Activated T-helper 1 cell treated with anti-CD3 and anti-CD28 coated beads, Interleukin-2, amount 50 U/mL, for 16 hours (primary cell): ENCODE data around the gene MAGIX.
"Not testable (repeated sequence)": the region's sequence is repeated elsewhere in the genome, so short reads cannot be mapped to it uniquely, and the experiment has no call there.

ENCODE experiments used
- DNase-seq, 2 donors: peaks; one replicate each; pipeline ENCODE4 v3.0.0-alpha.2; 2020; ENCODE audit warnings: low read depth in 1 of 2, low spot score in 1 of 2

The MAGIX gene

DNA sequence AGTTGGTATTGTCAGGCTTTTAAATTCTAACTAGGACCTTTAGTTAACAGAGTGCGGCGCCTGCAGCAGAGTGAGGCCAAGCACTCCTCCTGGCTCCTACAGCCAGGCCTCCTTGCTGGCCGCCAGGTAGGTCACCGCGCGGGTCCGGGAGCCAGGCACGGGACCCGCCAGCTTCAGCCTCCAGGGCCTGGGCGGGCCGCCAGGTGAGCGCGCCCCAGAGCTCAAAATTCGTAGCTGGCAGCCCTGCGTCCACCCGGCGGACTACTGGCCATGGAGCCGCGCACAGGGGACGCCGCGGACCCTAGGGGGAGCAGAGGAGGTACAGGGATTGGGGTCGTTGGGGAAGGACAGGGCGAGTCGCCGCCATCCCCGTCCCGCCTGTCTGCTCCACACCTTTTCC is at the start of gene MAGIX:
Gene MAGIX (plus strand): TSS at position 139 of the 400 bp plus-strand sequence. CDS start 132 bp downstream, at position 271.
- DNase-seq: no peak

DNA sequence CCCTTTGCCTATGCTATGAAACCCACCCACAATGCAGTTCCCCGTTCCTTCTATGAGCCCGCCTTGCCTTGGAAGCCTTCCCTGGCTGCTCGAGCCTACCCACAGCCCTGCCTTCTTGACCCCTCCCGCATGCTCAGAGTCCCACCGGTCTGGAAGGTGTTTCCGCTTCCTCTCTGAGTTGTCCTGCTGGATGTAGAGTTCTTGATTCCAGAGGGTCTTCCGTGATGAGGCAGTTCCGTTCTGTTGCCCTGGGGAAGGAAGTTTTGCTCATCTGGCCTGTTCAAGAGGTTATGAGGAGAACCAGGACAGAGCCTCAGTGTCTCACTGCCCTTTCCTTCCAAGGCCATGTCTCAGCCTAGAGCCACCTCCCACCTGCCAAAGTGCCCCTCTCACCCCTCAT is 46.5 kb upstream of the MAGIX start:
- DNase-seq: no peak

DNA sequence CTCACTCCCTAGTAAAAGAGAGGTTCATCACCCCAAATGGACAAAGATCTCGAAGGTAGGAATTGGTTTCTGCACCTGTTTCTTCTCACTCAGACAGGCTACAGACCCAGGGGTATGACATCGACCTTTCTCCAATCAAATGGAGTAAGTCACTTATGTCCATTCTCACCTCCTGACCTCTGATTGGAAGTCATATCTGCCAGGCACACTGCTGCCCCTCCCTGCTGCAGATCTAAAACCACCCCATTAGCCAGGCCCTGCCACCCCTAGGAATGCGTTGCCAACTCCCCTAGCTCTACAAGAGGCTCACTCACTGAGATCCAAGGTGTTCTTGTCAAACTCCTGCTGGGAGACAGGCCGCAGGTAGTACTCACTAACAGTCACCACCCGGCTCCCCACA is 45.8 kb upstream of the MAGIX start:
- DNase-seq: no peak

DNA sequence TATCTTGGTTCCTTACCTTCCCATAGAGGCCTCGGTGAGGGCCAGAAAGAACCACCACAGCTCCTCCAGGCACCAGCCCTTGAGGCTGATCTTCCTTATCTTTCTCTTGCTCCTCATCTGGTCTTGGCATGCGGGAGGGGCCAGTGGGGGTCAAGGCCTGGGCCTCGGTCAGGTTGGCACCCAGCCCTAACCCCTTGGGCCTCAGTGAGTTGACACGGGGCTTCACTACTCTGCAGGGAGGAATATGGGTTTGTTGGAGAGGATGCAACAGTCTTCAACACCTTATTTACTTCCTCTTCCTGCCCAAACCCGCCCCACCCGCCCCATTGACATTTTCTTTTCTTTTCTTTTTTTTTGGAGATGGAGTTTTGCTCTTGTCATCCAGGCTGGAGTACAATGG is 45.0 kb upstream of the MAGIX start:
- DNase-seq: no peak

DNA sequence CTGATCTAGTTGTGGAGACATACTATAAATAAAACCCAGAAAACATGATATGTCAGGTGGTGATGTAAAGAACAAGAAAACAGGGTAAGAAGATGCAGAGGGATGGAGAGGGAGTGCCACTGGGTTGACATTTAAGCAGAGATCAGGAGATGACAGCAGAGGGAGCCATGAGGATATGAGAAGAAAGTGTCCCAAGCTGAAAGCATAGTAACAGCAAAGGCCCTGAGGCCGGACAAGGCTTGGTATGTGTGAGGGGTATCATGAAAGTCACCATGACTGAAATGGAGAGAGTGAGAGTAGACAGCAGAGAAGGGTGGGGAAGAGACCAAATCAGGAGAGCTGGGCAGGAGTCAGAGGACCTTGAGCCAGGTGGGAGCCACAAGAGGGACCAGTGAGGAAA is 42.5 kb upstream of the MAGIX start:
- no peak for DNase-seq

DNA sequence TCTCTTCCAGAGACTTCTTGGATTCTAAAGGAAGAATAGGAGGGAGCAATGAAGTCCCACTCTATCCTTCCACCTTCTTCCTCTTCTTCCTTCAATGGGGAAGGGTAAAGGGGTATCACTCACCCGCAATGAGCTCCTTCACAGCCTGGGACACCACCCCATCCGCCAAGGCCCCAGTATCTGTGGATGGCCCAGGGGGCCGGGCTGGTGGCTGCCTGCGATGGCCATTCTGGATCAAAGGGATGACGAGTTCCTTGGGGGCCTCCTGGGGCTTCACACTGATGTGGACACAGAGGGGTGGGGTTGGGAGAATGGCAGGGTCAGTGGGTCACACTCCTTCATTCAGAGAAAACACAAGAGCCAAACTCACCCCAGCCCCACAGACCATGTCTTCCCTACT is 40.1 kb upstream of the MAGIX start:
- no peak for DNase-seq

DNA sequence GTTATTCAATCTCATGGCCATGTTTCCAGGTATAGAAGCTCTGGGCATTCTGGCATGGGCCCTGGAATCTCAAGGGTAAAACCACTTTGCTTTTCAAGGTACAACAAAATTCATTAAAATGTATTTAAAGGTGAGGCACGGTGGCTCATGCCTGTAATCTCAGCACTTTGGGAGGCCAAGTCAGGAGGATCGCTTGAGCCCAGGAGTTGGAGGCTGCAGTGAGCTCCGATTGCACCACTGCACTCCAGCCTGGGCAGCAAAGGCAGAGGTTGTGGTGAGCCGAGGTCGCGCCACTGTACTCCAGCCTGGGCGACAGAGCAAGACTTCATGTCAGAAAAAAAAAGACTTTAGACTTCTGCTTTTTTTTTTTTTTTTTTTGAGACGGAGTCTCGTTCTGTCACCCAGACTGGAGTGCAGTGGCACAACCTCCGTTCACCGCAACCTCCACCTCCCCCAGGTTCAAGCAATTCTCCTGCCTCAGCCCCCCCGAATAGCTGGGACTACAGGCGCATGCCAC is 34.8 kb upstream of the MAGIX start:
- not testable (repeated sequence) for DNase-seq

DNA sequence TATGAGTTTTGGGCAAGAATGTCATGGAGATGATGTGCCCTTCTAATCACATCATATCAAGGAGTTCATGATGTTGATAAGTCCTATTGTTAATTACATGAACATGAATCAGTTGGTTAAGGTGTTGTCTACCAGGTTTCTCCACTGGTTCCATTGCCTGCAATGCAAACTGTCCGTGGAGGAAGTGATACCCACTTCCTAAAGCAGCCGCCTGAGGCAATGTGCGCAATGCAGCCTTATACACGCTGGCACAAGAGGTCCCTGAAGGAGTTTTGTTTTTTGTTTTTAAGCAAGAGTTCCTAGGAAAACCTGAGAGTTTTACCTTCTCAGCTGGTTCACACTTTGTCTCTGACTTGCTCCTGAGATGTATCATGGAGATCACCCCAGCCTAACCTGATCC is 33.1 kb upstream of the MAGIX start:
- DNase-seq: no peak

DNA sequence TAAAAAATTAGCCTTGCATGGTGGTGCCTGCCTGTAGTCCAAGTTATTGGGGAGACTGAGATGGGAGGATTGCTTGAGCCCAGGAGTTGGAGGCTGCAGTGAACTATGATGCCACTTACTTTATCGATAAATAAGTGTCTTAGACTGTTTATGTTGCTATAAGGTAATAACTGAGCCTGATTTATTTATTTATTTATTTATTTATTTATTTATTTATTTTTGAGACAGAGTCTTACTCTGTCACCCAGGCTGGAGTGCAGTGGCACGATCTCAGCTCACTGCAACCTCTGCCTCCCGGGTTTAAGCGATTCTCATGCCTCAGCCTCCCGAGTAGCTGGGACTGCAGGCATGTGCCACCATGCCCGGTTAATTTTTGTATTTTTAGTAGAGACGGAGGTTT is 30.3 kb upstream of the MAGIX start:
- DNase-seq: not testable (repeated sequence)

DNA sequence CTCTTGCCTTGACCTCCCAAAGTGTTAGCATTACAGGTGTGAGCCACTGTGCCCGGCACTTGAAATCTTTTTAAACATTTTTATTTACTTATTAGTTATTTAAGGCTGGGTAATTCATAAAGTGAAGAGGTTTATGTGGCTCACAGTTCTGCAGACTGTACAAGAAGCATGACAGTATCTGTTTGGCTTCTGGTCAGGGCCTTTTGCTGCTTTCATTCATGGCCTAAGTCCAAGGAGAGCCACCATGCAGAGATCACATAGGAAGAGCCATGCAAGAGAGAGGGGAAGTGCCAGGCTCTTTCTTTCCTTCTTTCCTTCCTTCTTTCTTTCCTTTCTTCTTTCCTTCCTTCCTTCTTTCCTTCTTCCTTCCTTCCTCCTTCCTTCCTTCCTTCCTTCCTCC is 28.8 kb upstream of the MAGIX start:
- no peak for DNase-seq

DNA sequence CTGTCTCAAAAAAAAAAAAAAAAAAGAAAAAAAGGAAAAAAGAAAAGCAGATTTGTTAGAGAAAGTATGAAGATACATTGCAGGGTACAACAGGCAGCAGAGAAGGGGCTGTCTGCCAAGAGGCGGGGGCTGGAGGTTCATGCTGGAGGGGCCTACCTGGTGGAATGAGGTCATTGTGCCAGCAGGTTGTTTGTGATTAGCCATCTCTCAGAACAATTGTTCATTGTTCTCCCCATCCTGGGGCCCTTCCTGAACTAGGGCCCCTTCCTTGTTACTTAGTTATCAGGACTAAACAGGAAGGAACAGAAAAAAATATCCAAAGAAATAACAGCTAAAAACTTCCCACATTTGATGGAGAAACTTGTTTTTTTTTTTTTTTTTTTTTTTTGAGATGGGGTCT is 25.1 kb upstream of the MAGIX start:
- DNase-seq: no peak

DNA sequence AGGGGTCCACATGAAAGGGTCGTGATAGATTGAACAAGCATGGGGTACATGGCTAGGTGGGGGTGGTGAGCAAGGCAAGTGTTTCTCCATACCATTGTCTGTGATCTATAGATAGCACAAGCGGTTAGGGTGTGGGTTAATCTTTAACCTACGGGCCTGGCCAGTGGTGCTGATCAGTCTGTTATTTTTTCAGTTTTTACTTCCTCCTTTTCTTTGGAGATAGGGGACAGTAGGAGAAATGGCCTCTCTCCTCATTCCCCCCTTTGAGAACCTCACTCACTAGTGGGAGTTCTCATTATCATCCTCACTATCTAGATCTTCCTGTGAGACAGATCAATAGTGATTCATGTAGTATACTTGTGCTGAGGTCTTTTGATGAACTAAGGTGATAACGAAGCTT is 22.8 kb upstream of the MAGIX start:
- no peak for DNase-seq

DNA sequence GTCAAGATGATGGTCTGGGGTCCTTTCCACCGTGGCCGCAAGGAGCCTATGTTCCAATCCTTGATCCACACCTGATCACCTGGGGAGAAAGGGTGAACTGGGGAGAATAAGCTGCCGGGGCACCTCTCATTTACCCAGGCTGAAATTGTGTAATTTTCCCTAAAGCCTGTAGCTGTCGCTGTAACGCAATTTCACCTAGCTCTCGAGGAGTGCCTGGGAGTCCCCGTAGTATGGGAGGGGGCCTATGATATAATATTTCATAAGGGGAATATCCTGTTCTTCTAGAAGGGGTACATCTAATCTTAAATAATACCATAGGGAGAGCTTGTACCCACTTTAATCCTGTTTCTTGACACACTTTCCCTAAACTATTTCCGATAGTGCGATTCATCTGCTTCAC is 20.3 kb upstream of the MAGIX start:
- not testable (repeated sequence) for DNase-seq

DNA sequence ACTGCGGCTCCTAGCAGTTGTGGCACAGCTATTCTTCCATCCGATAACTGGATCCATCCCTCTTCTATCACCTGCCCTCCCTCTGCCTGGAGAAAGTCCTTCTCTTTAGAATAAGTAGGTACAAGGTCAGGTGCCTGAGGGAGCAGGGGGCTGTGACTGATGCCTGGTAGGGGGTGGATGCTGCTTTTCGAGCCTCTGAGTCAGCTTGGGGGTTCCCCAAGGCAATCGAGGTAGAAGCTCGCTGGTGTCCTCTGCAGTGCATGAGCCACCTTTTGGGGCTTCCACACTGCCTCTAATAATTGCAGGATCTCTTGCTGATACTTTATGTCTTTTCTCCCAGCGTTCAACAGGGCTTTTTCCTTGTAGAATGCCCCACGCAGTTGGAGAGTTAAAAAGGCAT is 19.4 kb upstream of the MAGIX start:
- not testable (repeated sequence) for DNase-seq

DNA sequence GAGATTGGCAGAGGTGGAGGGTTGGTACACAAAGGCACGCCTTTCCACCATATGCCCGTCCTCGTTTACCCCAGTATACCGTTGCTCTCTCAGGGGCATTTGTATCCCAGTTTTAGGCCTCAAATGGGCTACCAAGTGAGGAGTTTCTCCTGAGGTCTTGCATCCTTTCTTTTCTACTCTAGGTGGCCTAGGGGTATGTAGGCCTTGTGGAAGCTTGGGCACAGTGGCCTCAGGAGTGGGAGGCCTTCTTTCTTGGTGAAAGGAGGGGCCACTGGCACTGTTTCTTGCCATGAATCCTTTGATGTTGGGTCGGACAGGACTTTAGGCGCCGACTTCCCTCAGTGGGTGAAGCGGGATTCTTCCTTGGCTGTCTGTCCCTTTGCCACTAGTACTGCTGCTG is 15.3 kb upstream of the MAGIX start:
- no peak for DNase-seq

DNA sequence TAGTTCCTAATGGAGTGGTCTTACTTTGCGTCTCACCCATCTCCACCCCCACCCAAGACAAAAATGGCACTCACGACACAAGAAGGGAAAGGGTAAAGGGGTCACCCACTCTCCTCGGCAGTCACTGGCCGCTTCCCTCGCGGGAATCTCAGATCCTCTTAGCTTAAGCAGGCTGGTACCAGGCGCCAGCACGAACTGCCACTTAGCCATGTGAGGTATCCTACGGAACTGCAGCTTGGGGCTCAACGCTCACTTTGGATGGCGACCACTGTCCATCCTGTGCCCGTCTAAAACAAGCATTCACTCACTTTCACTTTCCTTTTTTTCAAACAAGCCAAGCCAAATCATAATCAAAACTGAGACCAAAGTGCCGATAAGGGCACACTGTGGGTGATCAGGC is 14.6 kb upstream of the MAGIX start:
- DNase-seq: no peak

DNA sequence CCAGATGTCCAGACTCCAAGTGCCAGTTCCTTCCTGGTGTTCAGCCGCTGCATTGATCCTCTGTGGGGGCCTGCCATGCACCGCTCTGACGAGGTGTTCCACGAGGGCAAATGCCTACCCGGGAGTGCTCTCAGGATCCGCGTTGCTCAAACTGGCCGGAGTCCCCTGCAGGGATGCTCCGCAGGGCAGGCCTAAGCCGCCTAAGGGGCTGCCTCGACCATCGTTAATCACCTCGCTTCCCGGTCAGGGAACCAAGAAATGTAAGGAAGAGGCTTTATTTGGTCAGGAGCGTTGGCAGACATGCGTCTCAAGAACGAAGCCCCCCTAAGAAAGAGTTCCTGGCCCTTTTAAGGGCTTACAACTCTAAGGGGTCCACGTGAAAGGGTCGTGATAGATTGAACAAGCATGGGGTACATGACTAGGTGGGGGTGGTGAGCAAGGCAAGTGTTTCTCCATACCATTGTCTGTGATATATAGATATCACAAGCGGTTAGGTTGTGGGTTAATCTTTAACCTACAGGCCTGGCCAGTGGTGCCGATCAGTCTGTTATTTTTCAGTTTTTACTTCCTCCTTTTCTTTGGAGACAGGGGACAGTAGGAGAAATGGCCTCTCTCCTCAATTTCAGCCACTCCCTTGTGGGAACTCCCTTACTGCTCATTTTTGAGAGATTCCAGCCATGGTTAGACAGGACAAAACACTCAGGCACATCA is 14.0 kb upstream of the MAGIX start:
- not testable (repeated sequence) for DNase-seq

DNA sequence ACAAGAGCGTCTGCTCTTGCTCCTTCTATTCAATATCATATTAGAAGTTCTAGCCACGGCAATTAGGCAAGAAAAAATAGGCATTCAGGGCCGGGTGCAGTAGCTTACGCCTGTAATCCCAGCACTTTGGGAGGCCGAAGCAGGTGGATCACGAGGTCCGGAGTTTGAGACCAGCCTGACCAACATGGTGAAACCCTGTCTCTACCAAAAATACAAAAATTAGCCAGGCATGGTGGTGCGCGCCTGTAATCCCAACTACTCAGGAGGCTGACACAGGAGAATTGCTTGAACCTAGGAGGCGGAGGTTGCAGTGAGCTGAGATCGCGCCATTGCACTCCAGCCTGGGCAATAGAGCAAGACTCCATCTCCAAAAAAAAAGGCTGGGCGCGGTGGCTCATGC is 13.3 kb upstream of the MAGIX start:
- not testable (repeated sequence) for DNase-seq

DNA sequence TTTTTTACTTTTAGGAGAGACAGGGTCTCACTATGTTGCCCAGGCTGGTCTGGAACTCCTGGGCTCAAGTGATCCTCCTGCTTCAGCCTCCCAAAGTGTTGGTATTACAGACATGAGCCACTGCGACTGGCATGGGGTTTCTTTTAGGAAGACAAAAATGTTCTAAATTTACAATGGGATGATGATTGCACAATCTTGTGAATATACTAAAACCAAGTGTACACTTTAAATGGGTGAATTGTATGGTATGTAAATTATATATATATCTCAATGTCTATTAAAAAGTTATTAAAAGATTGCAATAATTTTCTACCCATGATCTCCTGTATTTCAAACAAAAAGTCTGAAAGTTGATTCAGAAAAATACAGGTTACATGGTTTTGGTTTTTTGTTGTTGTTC is 9.1 kb upstream of the MAGIX start:
- DNase-seq: no peak

DNA sequence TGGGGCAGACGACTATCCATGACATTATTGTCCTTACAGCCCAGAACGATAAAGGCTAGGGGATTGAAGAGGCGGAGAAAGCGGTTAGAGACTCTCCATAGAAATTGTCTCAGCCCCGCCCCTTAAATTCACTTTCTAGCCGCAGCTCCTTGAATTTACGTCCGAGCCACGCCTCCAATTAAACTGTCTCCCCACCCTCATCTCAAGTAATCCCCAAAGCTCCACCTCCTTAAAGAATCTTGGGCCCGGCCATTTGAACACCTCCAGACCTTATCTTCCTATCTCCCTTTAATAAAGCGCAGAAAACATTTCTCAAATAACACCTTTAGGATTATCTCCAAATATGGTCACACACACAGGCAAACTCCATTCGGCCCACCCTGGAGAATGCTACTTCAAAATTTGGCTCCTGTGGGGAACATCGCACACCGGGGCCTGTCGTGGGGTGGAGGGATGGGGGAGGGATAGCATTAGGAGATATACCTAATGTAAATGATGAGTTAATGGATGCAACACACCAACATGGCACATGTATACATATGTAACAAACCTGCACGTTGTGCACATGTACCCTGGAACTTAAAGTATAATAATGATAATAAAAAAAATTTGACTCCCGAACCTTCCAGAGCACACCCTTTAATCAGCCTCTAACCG is 7.2 kb upstream of the MAGIX start:
- no peak for DNase-seq

DNA sequence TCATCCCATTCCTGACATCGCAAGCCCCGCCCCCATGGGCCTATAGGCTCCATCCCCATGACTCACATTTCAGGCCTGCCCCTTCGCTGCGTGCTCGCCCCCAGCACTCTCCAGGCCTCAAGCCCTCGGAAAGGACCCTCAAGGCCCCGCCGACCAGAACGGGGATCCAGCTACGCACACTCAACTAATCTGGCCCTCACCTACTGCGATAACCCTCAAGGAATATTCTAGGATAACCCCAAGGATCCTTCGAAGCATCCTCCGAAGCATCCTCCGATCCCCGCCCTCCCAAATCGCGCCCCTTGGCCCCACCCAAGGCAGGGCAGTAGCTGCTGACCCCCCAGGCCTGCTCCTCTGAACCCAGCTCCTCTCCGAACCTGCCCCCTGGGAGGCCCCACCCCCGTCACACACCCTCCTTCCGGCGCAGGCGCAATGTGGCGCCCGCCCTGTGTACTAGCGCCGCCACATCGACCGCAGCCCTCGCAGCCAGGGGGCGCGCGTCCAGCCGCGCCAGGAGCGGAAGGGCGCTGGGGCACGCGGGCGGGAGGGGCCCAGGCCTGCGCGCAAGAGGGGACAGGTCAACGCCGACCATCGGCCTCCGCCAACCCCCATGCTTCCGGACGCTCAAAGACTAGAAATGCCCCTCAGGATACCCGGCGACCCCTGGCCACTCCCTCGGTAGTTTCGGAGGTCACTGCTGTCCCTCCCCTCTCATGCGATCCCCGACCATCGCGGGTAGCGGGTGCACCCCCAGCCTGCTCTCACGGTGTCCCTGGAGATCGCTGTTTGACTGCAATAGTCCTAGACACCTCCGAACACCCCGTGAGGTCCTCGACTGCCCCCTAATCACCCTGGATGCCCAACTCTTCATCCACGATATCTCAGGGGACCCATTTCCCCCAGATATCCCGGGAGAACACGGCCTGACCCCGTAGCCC is 6.4 kb upstream of the MAGIX start:
- DNase-seq: peak; percentile 69 to 75

DNA sequence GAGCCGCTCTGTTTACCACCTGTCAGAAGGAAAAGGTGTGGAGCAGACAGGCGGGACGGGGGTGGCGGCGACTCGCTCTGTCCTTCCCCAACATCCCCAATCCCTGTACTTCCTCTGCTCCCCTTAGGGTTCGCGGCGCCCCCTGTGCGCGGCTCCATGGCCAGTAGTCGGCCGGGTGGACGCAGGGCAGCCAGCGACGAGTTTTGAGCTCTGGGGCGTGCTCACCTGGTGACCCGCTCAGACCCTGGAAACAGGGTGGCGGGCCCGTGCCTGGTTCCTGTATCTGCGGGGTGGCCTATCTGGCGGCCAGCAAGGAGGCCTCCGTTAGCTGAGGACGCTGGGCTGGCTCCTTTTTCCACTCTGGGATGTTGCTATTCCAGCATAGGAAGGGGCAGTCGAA is 5.4 kb upstream of the MAGIX start:
- no peak for DNase-seq
